Mammary epithelial cell (primary cell): ENCODE data around the gene DEFB131B.
"Not testable (repeated sequence)": the region's sequence is repeated elsewhere in the genome, so short reads cannot be mapped to it uniquely, and the experiment has no call there.

Source experiments
- EZH2 ChIP-seq: IDR thresholded peaks from 2 replicates; pipeline ENCODE4 v1.6.1; 2012; ENCODE audit warnings: low read length, inconsistent platforms, borderline replicate concordance
- TF ChIP-seq, protein P1 (sequence below), 2 donors: IDR thresholded peaks in 1 of 2; conservative IDR thresholded peaks in 1 of 2; 2 replicates each; pipeline ENCODE4 v1.5.1; 2011 to 2012; ENCODE audit warnings: inconsistent platforms in 2 of 2, low read length in 2 of 2, mild to moderate bottlenecking in 2 of 2, control low read depth in 1 of 2, low read depth in 1 of 2; ENCODE audit not compliant: insufficient read depth in 1 of 2; ENCODE audit errors: extremely low read depth in 1 of 2

- TF ChIP-seq, protein P1, sequence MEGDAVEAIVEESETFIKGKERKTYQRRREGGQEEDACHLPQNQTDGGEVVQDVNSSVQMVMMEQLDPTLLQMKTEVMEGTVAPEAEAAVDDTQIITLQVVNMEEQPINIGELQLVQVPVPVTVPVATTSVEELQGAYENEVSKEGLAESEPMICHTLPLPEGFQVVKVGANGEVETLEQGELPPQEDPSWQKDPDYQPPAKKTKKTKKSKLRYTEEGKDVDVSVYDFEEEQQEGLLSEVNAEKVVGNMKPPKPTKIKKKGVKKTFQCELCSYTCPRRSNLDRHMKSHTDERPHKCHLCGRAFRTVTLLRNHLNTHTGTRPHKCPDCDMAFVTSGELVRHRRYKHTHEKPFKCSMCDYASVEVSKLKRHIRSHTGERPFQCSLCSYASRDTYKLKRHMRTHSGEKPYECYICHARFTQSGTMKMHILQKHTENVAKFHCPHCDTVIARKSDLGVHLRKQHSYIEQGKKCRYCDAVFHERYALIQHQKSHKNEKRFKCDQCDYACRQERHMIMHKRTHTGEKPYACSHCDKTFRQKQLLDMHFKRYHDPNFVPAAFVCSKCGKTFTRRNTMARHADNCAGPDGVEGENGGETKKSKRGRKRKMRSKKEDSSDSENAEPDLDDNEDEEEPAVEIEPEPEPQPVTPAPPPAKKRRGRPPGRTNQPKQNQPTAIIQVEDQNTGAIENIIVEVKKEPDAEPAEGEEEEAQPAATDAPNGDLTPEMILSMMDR (conservative IDR thresholded peaks at IDR 0.05 in 1 of 2, IDR thresholded peaks at IDR 0.05 in 1 of 2; ENCODE audit: extremely low read depth in 1 of 2, insufficient read depth in 1 of 2, low read depth in 1 of 2, low read length in 2 of 2) = not testable (repeated sequence)
- not testable (repeated sequence) for TF ChIP-seq EZH2
Observed at GRCh38 chr11:71885806-71886205, 7.6 kb downstream of the DEFB131B start.
